Fibroblast of mammary gland (primary cell): ENCODE results near the gene ADCYAP1R1.

ENCODE experiments used
- DNase-seq: peaks from one replicate; pipeline ENCODE4 v3.0.0-alpha.2; 2010; ENCODE audit warnings: low read depth
- H3K4me3 ChIP-seq: 2 replicates; pipeline ENCODE4 v1.5.1; 2011; ENCODE audit warnings: low read depth, mild to moderate bottlenecking, low read length, moderate library complexity; ENCODE audit not compliant: control insufficient read depth
- CTCF ChIP-seq: conservative IDR thresholded peaks from 2 replicates; pipeline ENCODE4 v1.5.1; 2011; ENCODE audit warnings: low read depth, low read length, inconsistent platforms; ENCODE audit not compliant: control insufficient read depth, insufficient read depth

Gene ADCYAP1R1

GRCh38 chr7:31102151-31102972, 50.3 kb downstream of the ADCYAP1R1 start:
- H3K4me3 ChIP-seq, result no peak overlapping the region
- no peak for TF ChIP-seq CTCF
- no peak for DNase-seq

GRCh38 chr7:31102973-31103850, 51.1 kb downstream of the ADCYAP1R1 start:
- TF ChIP-seq CTCF, result no peak
- no peak for DNase-seq
- H3K4me3 ChIP-seq, result no peak overlapping the region

GRCh38 chr7:31104361-31105255, 52.5 kb downstream of the ADCYAP1R1 start:
- DNase-seq, result no peak
- H3K4me3 ChIP-seq, result no peak overlapping the region
- TF ChIP-seq CTCF, result no peak

- DNase-seq, result no peak
- no peak for TF ChIP-seq CTCF
- no peak overlapping the region for H3K4me3 ChIP-seq
These were observed 53.3 kb downstream of the ADCYAP1R1 start for GRCh38 chr7:31105256-31105950.

GRCh38 chr7:31106303-31107105, 54.4 kb downstream of the ADCYAP1R1 start:
- H3K4me3 ChIP-seq, result no peak overlapping the region
- no peak for TF ChIP-seq CTCF
- DNase-seq, result no peak
